ENCODE results near the gene GPRIN2. TPM values are rescaled to one million over a fixed set of nuclear protein-coding genes. Genes with fewer than 3 reads are reported as not detected.

GPRIN2 gene
- total and polyA plus RNA-seq, 4 donors, result 0.09 to 1.3 (median 0.15) TPM; not detected in 1

DNA sequence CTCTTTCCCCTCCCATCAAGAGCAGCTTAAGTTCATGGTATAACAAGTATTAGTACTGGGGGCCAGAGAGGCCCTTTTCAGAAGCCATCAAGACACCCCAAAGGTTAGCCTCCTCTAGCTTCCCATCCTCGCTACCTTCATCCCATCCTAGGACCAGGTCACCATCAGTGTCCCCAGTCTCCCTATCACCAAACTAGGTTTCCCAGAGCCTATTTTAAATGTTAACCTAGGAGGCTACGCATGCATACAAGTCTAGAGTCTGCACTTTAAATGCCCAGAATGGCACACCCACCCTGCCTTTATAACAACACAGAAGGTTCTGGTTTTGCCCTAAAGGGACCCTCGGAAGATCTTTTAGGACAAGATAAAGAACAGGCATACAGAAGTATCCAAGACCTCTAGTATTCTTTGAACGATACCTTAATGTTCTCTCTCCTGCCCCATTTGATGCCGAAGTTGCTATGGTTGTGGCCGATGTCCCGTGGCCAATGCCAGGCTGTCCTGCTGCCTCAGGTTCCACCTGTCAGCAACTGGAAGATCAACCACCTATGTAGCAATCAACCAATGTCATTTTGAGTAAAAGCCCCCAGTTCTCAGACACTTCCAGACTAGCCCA, 2.2 kb downstream of the GPRIN2 start (continued):
- TF ChIP-seq, protein P1, sequence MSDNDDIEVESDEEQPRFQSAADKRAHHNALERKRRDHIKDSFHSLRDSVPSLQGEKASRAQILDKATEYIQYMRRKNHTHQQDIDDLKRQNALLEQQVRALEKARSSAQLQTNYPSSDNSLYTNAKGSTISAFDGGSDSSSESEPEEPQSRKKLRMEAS (IDR thresholded peaks at IDR 0.05), result no peak

DNA sequence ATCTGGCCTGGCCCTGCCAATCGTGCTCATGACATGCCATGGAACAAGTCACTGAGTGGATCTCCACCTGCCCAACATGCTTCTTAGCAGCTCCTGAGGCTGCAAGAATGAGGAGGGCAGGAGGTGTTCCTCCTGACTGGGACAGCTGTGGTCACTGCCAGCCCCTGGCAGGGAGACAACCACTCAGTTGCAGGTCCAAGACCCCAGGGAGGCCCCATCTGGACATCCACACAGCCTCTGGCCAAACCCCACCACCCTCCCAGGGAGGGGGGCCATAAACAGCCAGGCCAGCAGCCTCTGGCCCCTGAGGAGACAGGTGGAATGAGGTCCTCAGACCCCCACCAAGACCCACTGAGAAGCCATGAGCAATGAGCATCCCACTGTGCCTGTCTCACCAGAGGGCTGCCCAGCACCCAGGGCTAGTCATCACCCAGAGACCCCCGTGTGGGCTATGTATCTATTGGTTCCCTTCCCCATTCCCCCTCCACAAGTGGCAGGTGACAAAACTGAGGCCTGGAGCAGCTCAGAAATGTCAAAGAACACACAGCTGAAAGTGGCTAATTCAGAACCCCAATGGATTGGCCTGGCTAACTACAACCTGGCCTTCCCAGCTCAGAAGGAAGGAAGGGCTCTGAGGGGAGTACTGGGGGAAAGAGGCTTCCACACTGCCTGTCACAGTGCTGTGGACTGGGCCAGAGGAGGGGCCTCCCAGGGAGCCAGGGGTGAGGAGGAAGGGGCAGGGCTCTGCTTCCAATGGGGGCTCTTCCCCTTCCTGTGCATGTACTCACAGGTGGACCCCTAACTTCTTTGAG, 3.0 kb downstream of the GPRIN2 start:
- Histone ChIP-seq H3K4me3 (ENCODE audit: low read depth in 1 of 3, low read length in 3 of 3) (no peak overlapping the region), H3K9me3 (ENCODE audit: control insufficient read depth in 4 of 4, low read length in 3 of 4) (no peaks in the 10 kb centered on the region), H3K4me1 (ENCODE audit: control insufficient read depth in 4 of 4, insufficient read depth in 4 of 4, low read length in 3 of 4) (peaks cover 3 to 5% (median 4%) of the 10 kb centered on the region in 4 donors), H3K27me3 (ENCODE audit: control insufficient read depth in 4 of 4, insufficient read depth in 4 of 4, low read length in 3 of 4) (peaks cover 4 to 10% (median 6%) of the 10 kb centered on the region in 4 donors), H3K27ac (ENCODE audit: low read depth in 1 of 2, low read length in 2 of 2) (no peak overlapping the region), H3K36me3 (ENCODE audit: control insufficient read depth in 4 of 4, insufficient read depth in 3 of 4, low read depth in 1 of 4, low read length in 3 of 4) (no peaks in the 10 kb centered on the region), H3K9ac (ENCODE audit: low read depth in 1 of 2, low read length in 2 of 2) (no peak overlapping the region)
- WGBS, result 65% methylated on average over 2 of the region's 2 CpGs
- TF ChIP-seq, protein P1 (IDR thresholded peaks at IDR 0.05), result no peak
- TF ChIP-seq EGR1 (IDR thresholded peaks at IDR 0.05; ENCODE audit: low read depth in 2 of 2) (no peak), NR2F2 (IDR thresholded peaks at IDR 0.05) (no peak), RAD21 (IDR thresholded peaks at IDR 0.05) (no peak), SP1 (IDR thresholded peaks at IDR 0.05) (no peak), FOXA2 (IDR thresholded peaks at IDR 0.05) (no peak), RXRA (IDR thresholded peaks at IDR 0.05) (no peak), TAF1 (conservative IDR thresholded peaks at IDR 0.05) (no peak), JUND (IDR thresholded peaks at IDR 0.05) (no peak), GABPA (IDR thresholded peaks at IDR 0.05 in 1 of 2, conservative IDR thresholded peaks at IDR 0.05 in 1 of 2) (no peak), YY1 (IDR thresholded peaks at IDR 0.05) (no peak), HNF4A (conservative IDR thresholded peaks at IDR 0.05) (no peak), HNF4G (IDR thresholded peaks at IDR 0.05) (no peak), FOXA1 (IDR thresholded peaks at IDR 0.05) (no peak)
- TF ChIP-seq, protein P2, sequence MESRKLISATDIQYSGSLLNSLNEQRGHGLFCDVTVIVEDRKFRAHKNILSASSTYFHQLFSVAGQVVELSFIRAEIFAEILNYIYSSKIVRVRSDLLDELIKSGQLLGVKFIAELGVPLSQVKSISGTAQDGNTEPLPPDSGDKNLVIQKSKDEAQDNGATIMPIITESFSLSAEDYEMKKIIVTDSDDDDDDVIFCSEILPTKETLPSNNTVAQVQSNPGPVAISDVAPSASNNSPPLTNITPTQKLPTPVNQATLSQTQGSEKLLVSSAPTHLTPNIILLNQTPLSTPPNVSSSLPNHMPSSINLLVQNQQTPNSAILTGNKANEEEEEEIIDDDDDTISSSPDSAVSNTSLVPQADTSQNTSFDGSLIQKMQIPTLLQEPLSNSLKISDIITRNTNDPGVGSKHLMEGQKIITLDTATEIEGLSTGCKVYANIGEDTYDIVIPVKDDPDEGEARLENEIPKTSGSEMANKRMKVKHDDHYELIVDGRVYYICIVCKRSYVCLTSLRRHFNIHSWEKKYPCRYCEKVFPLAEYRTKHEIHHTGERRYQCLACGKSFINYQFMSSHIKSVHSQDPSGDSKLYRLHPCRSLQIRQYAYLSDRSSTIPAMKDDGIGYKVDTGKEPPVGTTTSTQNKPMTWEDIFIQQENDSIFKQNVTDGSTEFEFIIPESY (IDR thresholded peaks at IDR 0.05), result no peak
- TF ChIP-seq, protein P3, sequence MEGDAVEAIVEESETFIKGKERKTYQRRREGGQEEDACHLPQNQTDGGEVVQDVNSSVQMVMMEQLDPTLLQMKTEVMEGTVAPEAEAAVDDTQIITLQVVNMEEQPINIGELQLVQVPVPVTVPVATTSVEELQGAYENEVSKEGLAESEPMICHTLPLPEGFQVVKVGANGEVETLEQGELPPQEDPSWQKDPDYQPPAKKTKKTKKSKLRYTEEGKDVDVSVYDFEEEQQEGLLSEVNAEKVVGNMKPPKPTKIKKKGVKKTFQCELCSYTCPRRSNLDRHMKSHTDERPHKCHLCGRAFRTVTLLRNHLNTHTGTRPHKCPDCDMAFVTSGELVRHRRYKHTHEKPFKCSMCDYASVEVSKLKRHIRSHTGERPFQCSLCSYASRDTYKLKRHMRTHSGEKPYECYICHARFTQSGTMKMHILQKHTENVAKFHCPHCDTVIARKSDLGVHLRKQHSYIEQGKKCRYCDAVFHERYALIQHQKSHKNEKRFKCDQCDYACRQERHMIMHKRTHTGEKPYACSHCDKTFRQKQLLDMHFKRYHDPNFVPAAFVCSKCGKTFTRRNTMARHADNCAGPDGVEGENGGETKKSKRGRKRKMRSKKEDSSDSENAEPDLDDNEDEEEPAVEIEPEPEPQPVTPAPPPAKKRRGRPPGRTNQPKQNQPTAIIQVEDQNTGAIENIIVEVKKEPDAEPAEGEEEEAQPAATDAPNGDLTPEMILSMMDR (IDR thresholded peaks at IDR 0.05; ENCODE audit: low read depth, low read length, missing input control), result no peak
- TF ChIP-seq, protein P4, sequence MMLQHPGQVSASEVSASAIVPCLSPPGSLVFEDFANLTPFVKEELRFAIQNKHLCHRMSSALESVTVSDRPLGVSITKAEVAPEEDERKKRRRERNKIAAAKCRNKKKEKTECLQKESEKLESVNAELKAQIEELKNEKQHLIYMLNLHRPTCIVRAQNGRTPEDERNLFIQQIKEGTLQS (IDR thresholded peaks at IDR 0.05), result no peak
- TF ChIP-seq, protein P5, sequence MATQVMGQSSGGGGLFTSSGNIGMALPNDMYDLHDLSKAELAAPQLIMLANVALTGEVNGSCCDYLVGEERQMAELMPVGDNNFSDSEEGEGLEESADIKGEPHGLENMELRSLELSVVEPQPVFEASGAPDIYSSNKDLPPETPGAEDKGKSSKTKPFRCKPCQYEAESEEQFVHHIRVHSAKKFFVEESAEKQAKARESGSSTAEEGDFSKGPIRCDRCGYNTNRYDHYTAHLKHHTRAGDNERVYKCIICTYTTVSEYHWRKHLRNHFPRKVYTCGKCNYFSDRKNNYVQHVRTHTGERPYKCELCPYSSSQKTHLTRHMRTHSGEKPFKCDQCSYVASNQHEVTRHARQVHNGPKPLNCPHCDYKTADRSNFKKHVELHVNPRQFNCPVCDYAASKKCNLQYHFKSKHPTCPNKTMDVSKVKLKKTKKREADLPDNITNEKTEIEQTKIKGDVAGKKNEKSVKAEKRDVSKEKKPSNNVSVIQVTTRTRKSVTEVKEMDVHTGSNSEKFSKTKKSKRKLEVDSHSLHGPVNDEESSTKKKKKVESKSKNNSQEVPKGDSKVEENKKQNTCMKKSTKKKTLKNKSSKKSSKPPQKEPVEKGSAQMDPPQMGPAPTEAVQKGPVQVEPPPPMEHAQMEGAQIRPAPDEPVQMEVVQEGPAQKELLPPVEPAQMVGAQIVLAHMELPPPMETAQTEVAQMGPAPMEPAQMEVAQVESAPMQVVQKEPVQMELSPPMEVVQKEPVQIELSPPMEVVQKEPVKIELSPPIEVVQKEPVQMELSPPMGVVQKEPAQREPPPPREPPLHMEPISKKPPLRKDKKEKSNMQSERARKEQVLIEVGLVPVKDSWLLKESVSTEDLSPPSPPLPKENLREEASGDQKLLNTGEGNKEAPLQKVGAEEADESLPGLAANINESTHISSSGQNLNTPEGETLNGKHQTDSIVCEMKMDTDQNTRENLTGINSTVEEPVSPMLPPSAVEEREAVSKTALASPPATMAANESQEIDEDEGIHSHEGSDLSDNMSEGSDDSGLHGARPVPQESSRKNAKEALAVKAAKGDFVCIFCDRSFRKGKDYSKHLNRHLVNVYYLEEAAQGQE (IDR thresholded peaks at IDR 0.05), result no peak
- no peak for DNase-seq (ENCODE audit: low spot score)

All from liver (tissue), 9 donors.